ENCODE data around the gene INTS13. TPM values are rescaled to one million over a fixed set of nuclear protein-coding genes. Genes with fewer than 3 reads are reported as not detected.

The INTS13 gene
- total and polyA plus RNA-seq, 2 of the 8 experiments (the other 6 are each of a cell fraction or from before 2014, with no cell fraction given), result 20.5 to 58.2 TPM

DNA sequence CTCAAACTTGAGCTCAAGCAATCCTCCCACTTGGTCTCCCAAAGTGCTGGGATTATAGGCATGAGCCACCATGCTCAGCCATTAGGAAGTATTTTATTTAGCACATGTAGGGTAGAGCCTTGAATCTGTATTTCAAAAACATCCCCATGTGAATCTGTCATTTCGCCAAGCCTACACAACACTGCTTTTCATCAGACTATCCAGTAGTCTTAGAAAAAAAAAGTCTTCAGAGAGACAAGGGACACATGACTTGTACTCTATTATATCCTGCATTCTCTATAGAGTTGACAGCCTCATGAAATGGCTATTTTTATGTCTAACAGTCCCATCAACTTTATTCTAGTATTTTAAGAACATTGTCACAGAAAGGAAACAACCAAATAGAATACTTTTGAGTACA lies 41.0 kb upstream of the INTS13 start (continued):
- no peak for TF ChIP-seq RXRA (IDR thresholded peaks at IDR 0.05; ENCODE audit: insufficient read depth, low read depth, low read length)
